NCI-H1105 (cell line): ENCODE results near the gene LINC00237.

ENCODE experiments used
- DNase-seq: peaks from one replicate; lab custom pipeline; 2025; lab: John Stamatoyannopoulos, UW

The LINC00237 gene

GRCh38 chr20:21125072-21125848 lies 19.1 kb upstream of the LINC00237 start:
- DNase-seq = peak; percentile 40

DNA sequence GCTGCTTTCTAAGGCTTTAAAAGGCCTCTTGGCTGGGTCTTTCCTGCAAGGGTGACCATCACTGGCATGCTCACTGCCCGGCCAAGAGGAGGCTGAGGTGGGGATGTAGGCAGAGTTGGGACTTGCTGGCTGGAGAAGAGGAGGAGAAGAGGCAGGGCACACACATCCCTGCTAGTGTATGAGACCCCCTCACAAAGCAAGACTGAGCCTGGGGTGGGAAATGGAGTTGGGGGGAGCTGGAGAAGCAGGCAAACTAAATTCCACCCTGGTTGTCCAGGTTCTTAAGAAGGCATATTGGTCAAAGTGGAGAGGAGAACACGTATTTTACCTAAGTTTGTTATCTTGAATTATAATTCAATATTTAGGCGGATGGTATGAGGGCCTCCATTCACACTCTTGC lies 18.0 kb upstream of the LINC00237 start:
- no peak for DNase-seq

- no peak for DNase-seq
Measured at GRCh38 chr20:21118782-21119181, 12.6 kb upstream of the LINC00237 start.

DNA sequence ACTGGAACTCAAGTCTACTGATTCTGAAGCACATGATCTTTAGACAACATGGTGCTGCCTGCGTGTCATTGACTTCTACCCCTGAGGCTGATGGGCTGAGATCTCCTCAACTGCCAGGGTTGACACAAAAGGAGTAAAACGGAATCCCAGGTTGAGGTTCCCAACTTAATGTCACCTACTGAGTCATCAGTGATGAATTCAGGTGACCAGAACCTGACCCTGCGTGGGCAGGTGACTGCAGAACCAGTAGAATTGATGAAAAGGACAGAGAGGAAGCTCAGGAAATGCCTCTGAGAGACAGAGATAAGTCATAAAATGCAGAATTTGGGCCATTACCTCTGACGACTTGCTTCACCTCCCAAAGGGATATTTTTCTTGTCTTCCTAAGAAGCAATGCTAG lies 12.0 kb upstream of the LINC00237 start:
- no peak for DNase-seq

- no peak for DNase-seq
Measured at GRCh38 chr20:21117521-21117920, 11.4 kb upstream of the LINC00237 start.

GRCh38 chr20:21114584-21114983 lies 8.4 kb upstream of the LINC00237 start:
- DNase-seq = no peak

DNA sequence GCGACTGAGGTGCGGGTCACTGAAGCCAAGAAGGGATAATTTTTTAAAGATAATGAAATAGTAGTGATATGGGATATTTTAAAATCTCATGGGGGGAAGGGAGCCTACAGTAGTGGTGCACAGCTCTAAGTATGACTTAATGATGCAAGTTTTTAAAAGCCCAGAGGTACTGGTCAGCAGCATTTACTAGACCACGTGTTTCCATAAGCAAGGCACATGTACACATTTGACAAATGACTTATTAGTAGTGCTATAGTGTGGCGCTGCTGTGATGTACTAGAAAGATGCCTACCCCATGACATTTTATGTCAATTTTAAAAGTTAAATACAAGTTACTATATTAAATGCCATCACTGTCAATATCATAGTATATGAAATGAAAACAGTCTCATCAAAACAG lies 7.5 kb upstream of the LINC00237 start:
- DNase-seq = no peak

GRCh38 chr20:21111416-21111815 lies 5.3 kb upstream of the LINC00237 start:
- DNase-seq = no peak

GRCh38 chr20:21110811-21111210 lies 4.7 kb upstream of the LINC00237 start:
- no peak for DNase-seq

GRCh38 chr20:21109144-21109543 lies 3.0 kb upstream of the LINC00237 start:
- DNase-seq = no peak

- DNase-seq = no peak
Measured at GRCh38 chr20:21105429-21106170, 558 bp downstream of the LINC00237 start.

DNA sequence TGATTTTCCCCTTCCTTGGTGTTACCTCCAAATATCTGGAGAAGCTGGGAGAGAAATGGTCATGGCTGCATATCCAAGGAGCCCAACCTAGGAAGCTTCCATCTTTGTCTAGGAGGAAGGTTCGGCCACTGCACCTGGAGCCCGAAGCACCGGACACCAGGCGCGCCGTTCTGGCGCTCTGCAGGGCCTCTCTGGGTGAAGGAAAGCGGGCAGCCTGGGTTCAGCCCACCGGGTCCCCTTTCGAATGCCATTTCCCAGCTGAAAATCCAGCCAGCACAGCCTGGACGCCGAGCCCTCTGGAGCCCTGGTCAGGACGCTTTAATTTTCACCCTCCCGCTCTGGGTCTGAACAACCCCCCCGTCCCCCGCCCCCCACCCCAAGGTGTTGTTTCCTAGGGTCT lies 1.2 kb downstream of the LINC00237 start:
- no peak for DNase-seq

GRCh38 chr20:21104466-21104761 lies 1.7 kb downstream of the LINC00237 start:
- no peak for DNase-seq

DNA sequence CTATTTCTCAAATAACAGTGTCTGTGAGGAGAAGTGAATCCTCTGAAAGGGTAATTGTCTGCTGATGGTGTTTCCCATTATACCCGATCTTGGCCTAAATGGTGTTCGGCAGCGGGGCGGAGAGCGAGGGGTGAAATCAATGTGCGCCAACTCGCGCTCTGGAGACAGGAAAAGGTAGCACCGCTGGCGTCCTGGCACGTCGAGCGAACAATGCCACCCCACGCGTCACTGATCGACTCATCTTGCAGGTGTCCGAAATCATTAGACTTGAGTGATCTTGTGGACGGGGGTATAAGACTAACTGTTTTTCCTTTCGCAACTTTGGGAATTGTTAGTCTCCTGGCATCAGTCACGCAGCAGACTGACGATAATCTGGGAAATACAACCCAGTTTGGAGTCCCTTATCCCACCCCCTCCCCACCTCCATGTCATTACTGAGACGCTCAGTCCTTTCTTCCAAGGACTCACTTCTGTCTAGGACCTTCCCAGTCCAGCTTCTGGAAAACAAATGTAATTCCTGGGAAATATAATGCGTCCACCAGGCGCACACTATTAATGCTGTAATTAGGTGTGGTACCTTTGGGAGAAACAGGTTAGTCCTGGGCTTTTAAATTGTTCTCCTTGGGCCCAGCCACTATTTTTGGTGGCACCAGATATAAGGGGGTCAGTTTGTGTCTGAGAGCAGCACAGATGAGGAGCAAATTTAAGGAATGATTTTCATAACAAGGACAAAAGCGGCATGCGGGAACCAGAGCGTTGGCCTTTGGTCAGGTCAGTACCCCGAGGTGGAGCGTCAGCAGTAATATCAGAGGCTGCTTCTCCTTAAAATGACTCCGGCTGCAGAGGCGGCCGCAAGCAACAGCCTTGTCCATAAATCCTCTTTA lies 2.3 kb downstream of the LINC00237 start:
- DNase-seq = no peak

DNA sequence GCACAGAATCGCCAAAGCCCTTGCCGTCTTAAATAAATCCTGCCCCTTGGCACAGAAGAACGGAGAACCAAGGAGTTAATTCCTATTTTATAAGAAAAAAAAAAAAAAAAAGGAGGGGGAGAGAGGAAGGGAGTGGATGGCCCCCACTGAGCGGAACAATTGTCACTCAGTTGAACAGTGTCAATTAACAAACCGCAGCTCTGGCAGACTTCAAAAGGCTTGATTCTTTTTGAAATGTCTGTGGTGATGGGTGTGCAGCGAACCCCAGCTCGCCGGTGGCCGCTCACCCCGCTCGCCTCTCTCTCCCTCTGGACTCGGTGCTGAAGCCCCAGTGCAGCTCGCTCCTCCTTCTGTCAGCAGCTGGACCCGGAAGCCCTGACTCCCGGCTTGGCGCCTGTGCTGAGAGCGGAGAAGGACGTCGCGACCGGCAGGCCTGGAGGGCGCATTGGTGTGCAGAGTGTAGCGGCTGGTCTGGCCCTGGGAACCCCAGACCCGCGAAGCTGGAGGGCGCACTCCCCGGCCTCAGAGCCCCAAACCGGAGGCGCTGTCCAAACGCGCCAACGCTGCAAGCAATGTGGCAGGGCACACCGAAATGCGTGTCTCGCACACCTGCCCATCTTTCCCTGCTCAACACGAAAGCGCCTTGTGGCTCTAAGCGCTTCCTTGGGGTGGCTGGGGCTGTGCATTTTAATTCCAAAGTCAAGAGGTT lies 3.4 kb downstream of the LINC00237 start:
- no peak for DNase-seq

- DNase-seq = no peak
Measured at GRCh38 chr20:21101932-21102575, 4.1 kb downstream of the LINC00237 start.

DNA sequence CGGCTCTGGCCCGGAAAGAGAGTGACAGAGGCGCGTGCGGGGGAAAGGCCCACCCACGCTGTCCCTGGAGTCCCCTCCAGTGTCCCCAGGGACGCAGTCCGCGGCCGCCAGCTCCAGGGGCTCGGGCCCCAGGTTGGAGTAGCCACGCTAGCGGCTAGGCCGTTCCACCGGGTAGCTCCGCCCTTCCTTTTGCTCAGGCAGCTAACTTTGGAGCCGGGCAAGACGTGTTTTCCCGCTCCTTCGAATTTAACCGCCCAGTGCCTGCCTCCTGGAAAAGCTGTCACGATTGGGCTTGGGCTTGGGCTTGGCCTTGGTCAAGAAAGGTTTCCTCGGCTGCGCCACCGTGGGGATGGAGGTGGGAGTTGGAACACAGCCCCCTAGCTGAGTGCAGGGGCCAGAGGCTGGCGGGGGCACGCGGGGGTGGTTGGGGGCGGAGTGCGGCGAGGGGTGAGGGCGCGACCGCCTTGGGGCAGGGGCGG lies 4.7 kb downstream of the LINC00237 start:
- DNase-seq = no peak

DNA sequence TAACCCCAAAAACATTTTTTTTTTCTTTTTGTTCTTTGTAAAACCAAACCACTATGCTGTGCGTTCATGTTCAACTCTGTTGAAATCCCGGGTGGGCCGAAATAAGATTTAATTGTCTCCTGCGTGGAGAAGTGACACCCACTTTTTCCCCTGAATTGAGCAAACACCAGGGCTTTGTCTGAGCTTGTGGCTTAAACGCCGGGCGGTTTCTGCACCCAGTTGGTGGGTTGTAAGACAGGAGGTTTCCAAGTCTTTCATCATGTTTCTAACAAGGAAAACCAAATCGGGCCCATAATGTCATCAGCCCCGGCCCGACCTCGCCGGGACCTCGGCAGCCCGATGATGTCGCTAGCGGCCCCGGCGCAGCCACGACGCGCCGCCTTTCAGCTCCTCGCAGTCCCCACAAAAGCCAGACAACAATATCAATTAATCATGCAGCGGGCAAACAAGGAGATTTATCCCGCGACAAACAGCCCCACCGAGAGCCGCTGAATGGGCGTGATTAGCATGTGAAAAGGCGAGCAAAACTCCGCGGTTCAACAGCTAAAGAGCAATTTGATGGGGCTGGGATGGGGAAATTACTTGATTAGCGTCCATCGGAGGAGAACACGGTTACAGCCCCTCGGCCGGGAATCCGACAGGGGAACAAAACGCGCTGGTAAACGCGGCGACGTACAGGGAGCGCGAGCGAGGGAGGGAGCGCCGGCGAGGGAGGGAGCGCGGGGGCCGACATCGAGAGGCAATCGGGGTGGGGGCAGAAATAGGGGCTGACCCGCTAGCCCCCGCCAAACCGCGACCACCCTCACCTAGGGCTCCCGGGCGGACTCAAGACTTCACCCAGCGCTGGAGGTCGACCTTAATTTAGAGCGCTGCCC lies 5.3 kb downstream of the LINC00237 start:
- no peak for DNase-seq

GRCh38 chr20:21099751-21100577 lies 6.2 kb downstream of the LINC00237 start:
- no peak for DNase-seq
